ENCODE results near the gene TSBP1. TPM values are rescaled to one million over a fixed set of nuclear protein-coding genes. Genes with fewer than 3 reads are reported as not detected.
"Not testable (repeated sequence)": the region's sequence is repeated elsewhere in the genome, so short reads cannot be mapped to it uniquely, and the experiment has no call there.

Gene TSBP1
- total RNA-seq, 1 donor from 2014 or later, result not detected

DNA sequence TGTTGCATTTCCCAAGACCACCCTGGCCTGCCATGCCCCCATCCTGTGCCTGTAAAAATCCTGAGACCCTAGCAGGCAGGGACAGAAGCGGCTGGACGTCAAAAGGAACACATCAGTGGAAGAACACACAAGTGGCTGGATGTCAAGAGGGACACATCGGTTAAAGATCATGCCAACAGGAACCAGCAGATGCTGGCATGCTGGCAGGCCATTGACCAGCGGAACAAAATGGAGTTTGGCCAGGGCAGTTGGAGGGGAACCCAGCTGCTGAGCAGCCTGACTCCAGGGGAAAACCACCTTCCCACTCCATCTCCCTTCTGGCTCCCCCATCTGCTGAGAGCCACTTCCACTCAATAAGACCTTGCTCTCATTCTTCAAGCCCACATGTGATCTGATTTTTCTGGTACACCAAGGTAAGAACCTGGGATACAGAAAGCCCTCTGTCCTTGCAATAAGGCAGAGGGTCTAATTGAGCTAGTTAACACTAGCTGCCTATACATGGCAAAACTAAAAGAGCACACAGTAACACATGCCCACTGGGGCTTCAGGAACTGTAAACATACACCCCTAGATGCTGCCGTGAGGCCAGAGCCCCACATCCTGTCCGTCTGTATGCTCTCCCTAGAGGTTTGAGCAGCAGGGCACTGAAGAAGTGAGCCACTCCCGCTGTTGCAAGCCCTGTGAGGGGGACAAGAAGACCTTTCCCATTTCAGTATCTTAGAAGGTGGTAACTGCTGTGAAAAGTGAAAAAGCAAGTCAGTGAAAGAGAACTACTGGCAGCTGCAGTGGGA, 4.2 kb upstream of the TSBP1 start:
- intact Hi-C loops (cut with micrococcal nuclease), result no loop called here

DNA sequence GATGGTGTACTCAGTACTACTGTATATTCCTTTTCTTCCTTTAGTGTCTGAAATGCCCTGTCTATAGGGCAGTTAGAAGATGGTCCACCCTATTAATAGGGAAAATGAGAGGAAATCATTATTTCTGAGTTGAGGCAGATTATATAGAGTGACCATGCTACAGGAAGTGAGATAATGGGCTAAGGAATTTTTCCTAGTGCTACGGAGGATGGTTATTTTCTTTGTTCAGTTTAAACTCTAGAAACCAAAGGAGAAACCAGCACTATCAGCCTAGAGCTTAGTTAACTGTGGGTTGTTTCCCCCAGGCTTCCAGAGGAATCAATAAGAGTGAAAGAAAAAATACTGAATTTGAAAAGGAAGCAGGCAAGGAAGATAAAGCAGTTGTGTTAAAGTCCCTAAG, 474 bp downstream of the TSBP1 start:
- intact Hi-C loops (cut with micrococcal nuclease), result no loop called here

DNA sequence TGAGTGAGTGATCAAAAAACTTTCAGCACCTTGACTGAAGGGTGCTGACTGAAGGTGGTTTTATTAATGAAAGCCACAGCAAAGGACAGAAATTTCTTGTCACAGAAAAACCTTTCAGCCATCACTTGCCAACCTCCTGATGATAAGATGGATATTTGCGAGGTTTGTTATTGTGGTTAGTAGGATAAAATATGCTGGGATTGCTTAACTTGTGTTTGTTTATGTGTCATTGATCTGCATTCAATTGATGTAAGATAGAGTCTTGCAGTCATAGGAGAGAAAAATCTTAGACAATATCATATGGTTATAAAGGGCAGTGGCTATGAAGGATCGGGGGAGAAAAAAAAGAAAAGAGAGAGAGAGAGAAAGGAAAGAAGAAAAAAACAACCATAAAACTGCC, 1.2 kb downstream of the TSBP1 start:
- intact Hi-C loops (cut with micrococcal nuclease), result no loop called here

DNA sequence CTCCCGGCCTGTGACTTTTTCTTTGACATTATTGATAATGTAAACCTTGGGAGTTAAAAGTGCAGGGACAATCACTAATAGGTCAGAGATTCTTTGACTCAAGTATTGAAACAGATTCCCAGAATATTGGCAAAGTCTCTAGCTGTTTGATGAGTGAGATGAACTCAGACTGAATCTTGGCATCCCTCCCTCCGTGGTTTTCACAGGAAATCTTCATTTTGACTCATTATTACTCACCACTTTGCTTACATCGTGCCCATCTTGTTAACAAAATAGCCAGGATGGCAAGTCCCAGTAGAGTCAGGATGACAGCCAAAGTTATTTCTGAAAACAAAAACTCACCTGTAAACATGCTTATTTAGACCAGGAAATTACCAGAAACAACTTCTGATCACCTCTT, 2.0 kb downstream of the TSBP1 start:
- intact Hi-C loops (cut with micrococcal nuclease), result no loop called here

DNA sequence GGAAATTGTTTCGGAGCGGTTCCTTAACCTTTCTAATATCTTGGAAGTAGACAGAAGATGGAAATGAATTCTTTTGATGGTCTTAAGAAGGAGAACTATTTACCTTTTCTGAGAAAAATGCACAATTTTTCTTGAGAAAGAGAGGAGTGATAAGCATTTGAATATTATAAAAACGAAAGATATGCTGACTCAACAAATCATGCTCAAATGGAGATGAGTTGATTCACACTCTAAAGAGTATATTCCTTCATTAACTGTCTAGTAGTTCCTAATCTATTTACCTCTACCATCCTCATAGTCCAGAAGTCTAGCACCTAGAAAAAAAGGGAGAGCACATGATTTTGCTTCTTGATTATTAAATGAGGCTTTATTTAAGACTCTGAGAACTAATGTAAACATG, 4.1 kb downstream of the TSBP1 start:
- intact Hi-C loops (cut with micrococcal nuclease), result no loop called here

DNA sequence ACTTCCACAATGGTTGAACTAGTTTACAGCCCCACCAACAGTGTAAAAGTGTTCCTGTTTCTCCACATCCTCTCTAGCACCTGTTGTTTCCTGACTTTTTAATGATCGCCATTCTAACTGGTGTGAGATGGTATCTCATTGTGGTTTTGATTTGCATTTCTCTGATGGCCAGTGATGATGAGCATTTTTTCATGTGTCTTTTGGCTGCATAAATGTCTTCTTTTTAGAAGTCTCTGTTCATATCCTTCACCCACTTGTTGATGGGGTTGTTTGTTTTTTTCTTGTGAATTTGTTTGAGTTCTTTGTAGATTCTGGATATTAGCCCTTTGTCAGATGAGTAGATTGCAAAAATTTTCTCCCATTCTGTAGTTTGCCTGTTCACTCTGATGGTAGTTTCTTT, 12.5 kb downstream of the TSBP1 start:
- intact Hi-C loops (cut with micrococcal nuclease), result not testable (repeated sequence)

DNA sequence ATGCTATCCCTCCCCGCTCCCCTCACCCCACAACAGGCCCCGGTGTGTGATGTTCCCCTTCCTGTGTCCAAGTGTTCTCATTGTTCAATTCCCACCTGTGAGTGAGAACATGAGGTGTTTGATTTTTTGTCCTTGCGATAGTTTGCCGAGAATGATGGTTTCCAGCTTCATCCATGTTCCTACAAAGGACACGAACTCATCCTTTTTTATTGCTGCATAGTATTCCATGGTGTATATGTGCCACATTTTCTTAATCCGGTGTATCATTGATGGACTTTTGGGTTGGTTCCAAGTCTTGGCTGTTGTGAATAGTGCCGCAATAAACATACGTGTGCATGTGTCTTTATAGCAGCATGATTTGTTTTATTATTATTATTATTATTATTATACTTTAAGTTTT, 13.2 kb downstream of the TSBP1 start:
- intact Hi-C loops (cut with micrococcal nuclease), result not testable (repeated sequence)

DNA sequence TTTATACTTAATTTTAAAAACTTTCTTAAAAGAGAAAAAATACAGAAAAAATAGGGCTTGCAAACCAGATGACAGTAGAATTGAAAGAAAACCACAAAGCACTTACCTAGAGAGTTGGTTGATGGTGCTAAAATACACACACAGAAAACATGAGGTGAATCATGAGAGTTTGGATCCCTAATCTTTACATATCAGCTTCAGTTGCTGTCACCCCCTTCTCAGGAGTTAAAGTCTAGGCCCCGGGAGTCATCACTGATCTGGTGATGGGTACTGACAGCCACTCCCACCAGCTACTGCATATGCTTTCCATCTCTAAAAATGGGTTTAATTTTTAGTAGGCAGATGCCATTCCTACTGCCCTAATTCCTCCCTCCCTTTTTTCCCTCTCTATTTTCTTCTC, 16.7 kb downstream of the TSBP1 start:
- intact Hi-C loops (cut with micrococcal nuclease), result no loop called here

DNA sequence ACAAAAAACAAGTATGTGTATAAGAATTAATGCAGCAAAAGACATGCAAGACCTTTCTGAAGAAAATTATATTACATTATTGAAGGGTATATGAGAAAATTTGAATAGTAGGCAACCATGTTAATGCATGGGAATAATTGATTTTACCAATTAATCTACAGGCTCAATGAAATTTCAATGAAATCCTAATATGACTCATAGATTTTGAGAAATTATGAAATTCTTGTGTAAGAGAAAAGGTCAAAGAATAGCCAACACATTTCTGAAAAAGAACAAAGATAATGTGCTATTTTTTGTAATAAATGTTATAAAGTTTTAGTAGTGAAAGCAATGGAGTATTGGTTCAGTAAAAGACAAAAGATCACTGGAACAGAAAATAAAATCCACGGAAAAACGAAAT, 18.4 kb downstream of the TSBP1 start:
- intact Hi-C loops (cut with micrococcal nuclease), result no loop called here

DNA sequence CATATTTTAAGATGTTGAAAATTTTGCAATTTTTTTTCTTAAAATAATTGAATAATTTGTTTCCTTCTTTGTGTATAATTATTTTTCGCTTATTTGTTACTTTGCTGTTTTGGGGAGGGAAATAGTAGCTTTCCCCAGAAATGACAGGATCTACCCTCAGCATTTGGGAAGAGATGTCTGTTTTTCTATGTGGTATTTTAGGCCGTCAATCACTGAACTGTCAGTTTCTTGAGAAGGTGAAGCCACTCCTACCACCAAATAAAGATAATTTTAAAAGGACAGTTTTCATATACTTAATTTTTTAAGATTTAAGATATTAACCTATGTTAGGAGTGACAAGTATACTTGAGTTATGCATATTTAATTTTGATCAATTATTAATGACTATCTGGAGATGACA, 31.5 kb downstream of the TSBP1 start:
- intact Hi-C loops (cut with micrococcal nuclease), result no loop called here

DNA sequence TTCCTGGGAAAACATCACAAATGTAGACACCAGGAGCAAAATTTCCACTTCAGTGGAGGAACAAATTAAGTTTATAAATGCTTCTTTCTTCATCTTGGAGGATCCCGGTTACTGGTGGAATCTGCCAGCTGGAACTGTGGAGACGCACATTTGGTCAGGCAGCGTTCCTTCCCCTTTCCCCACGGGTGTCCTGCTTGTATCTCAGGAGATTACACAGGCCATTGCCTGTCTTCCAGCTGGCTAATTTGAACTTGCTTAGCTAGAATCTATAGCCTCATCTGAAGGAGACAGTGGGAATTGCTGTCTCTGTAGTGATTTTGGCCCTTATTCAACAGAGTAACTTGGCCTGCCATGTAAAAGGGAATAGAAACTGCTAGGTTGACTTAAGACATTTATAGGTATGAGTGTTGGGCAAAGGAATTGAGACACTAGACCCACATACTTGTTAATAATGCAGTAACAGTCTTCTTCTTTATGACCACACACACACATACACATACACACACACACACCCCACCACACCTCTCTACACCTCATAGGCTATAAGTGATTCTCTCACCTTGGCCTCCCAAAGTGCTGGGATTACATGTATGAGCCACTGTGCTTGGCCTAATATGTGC, 34.4 kb downstream of the TSBP1 start:
- intact Hi-C loops (cut with micrococcal nuclease), result no loop called here

DNA sequence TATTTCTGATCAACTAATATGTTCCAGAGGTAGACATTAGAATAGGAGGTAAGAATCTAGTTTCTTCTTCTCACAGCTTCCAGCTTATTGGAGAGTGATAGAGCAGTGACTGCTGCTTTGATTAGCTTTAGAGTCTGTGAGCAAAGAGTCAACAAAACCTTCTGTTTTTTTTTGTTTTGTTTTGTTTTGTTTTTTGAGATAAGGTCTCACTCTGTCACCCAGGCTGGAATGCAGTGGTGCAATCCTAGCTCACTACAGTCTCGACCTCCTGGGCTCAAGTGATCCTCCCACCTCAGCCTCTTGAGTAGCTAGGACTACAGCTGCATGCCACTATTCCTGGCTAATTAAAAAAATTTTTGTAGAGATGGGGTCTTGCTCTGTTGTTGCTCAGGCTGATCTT, 39.3 kb downstream of the TSBP1 start:
- intact Hi-C loops (cut with micrococcal nuclease), result no loop called here

DNA sequence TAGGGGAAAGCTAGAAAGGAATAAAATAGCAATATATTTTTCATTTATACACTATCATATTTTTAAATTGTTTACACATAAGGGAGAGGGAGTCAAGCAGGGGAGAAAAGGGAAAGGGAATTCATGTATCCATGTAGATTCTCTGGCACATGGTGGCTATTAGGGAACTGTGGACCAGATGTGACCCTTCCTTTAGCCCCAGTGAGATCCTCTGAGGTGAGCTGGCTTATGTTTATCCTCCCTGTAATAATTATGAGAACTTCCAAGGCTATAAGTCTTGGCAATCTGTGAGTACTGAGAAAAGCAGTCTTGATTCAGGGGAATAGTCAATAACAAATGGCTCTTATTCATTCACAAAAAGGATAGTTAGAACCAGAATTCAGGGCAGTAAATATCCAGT, 42.6 kb downstream of the TSBP1 start:
- intact Hi-C loops (cut with micrococcal nuclease), result no loop called here

DNA sequence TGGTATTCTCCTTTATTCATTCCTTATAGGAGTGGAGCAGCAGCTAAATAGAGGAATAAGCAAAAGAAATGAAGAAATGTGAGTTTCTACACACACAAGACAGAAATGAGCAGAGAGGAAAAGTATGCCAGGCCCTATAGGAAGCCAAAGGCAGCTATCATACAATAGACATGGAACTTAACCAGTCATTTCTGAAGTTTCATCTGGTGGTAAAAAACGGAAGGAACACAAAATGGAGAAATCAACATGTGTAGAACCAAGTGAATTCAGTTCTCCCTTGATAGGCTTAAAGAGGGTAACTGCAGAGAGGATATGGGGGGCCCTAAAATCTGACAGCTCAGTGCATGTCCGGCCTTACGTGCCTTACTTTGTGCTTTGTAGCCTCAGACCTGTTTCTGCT, 44.6 kb downstream of the TSBP1 start:
- intact Hi-C loops (cut with micrococcal nuclease), result no loop called here

DNA sequence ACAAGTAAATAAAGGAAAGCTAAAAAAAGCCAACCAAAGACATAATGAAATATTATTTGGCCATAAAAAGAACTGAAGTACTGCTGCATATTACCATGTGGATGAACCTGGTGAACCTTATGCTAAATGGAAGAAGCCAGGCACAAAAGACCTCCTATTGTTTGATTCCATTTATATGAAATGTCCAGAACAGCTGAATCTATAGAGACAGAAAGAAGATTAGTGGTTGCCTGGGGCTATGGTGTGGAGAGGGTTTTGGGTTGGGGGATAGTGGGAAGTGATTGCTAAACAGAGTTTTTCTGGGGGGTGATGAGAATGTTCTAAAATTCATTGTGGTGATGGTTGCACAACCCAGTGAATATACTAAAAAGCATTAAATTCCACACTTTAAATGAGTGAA, 53.2 kb downstream of the TSBP1 start:
- intact Hi-C loops (cut with micrococcal nuclease), result no loop called here

DNA sequence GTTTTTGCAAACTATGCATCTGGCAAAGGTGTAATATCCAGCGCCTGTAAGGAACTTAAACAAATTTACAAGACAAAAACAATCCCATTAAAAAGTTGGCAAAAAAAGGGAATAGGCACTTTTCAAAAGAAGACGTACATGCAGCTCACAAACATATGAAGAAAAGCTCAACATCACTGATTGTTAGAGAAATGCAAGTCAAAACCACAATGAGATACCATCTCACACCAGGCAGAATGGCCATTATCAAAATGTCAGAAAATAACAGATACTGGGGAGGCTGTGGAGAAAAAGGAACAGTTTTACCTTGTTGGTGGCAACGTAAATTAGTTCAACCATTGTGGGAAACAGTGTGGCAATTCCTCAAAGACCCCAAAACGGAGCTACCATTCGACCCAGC, 54.2 kb downstream of the TSBP1 start:
- intact Hi-C loops (cut with micrococcal nuclease), result no loop called here

DNA sequence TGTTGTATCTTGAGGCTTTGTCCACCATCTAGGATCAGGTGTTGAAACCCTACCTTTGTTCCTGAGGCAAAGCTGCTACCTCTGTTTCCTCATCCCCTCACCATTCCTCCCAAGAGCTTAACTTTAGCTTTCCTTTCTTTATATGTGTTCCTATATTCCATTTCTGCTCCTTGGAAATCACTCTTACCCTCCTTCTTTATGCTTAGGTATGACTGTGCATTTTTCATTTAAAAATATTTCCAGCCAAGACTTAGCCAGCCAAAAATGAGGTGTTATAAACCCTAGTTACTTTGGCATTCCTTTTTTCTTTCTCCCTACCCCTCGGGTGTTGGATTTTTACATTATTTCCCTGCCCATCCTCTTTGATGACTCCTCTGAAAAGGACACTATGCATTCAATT, 57.7 kb downstream of the TSBP1 start:
- intact Hi-C loops (cut with micrococcal nuclease), result no loop called here

DNA sequence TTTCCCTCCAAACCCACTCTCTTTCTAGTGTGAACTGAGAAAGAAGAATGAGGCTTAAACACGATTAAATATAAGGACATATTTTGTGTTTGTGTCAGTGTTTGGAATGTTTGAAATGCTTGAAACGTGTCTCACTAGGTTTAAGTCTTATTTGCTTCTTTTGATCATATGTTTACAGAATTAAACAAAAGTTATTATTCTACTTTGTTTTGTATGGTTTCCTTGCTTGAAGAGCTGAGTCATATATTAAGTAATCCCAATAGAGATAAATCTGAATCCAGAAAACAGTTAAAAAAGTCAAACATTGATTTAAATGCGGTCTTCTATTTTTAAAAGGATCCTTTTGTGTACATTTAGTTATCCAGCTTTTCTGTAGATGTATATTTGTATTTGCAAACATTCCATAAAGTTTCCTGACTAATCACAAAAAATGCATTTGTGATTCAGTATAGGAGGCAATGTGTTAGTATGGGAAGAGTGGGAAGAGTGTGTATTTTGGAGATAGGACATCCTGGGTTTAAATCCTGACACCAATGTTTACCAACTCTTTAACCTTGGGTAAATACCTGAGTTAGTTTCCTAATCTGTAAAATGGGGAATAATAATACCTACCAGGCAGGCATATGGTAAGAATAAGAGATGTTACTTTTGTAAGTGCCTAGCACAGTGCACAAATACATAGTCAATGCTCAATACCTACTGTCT, 72.9 kb downstream of the TSBP1 start:
- intact Hi-C loops (cut with micrococcal nuclease), result no loop called here

DNA sequence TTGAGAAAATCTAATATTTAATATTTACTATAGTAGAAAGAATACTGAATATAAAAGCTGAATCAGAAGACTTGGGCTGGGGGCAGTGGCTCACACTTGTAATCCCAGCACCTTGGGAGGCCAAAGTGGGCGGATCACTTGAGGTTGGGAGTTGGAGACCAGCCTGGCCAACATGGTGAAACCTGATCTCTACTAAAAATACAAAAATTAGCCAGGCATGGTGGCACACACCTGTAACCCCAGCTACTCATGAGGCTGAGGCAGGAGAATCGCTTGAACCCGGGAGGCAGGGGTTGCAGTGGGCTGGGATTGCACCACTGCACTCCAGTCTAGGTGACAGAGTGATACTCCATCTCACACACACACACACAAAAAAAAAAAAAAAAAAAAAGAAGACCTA, 76.7 kb downstream of the TSBP1 start:
- intact Hi-C loops (cut with micrococcal nuclease), result not testable (repeated sequence)

DNA sequence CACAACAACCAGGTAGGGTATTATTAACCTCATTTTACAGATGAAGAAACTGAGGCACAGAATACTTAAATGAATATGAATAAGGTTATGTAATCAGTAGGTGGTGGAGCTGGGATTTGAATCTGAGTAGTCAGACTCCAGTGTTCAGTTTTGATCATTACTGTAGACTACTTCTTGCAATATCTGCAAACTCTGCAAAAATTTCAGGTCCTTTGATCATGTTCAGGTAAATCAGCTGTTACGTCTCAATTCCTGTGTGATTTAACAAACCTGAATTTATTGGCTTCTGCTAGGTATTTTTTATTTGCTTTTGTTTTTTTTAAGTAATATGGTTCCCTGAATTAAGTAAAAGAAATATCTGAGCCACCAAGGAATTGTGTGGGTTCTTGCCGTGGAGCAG, 77.1 kb downstream of the TSBP1 start:
- intact Hi-C loops (cut with micrococcal nuclease), result no loop called here

DNA sequence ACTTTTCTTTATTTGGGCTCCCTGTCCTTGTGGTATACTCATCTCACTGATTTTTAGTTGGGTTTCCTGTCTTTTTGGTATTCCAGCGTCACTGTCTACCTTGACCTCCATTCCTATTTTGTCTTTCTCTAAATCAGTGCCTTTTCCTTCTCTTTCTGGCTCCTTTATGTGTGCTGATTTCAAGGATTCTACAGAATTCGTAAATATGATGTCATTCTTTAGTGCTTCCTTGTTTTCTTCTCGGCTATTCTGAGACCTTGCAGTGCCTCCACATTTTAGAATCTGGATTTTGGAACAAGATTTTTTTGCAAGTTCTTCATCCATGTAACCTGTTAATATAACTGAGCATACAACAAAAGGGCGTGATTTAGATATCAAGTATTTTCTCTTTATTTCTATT, 78.0 kb downstream of the TSBP1 start:
- intact Hi-C loops (cut with micrococcal nuclease), result no loop called here

DNA sequence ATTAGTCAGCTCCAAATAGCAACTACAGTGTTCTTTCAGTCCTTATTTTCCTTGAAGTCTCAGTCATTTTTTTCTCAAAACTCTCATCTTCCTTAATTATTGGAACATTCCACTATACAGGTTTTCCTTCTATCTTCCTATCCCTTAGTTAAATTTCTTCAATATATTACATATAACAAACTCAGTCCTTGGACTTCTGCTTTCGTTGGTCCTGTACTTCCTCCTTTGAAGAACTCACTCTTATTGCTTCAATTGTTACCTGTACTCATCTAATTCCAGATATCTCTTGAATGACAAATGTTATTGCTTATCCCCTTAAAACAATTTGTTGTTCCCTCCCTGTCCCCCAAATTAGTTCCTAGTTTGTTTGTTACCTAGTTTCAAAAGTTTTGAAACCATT, 80.2 kb downstream of the TSBP1 start:
- intact Hi-C loops (cut with micrococcal nuclease), result no loop called here

Data from T-helper 1 cell treated with Interleukin-12 subunit alpha and Interleukin-12 subunit beta and Interleukin-4 antibody, amounts not matched to agents 30 ng/mL and 1 ng/mL, for 36 hours (primary cell).